Measurements from ENCODE around the gene WASF3.

Gene WASF3

DNA sequence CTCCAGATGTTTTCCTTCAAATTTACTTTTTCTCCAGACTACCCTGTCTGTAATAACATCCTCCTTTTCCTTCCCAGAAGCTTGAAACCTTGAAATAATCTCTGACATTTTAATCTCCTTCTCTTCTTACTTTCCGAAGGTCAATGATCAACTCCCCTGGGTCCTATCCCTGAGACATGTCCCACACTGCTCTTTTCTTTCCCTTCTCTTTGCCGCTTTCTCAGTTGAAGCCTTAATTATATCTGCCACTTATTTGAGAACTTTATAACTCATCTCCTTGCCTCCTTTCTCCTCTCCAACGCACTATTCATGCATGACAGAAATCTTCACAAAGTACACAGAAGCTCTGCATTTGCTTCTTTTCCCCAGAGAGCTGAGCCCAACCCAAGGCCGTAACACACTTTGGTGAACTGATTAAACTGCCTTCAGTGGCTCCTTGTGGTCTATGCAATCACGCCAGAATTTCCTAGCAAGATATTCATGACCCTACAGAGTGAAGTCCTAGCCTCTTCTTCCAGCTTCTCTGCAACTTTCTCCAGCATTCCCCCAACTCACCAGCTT lies 9.2 kb upstream of the WASF3 start:
- no peak for DNase-seq

DNA sequence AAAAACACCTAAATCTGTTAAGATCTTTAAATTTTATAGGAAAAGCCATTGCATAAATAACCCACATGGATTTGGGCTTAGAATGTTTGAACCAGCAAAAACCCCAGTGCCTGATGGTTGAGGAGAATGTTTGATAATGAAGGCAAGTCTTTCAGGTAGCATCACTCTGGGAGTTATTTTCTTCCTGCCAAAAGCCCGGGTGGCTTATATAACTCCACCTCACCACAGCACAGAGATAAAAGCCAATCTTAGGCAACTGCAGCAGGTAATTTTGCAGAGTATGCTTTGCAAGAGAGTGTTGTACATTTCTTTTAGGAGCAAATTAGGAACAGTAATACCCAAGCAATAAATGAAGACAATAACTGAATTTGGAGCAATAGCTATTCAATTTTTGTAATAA lies 7.8 kb upstream of the WASF3 start:
- no peak for DNase-seq

DNA sequence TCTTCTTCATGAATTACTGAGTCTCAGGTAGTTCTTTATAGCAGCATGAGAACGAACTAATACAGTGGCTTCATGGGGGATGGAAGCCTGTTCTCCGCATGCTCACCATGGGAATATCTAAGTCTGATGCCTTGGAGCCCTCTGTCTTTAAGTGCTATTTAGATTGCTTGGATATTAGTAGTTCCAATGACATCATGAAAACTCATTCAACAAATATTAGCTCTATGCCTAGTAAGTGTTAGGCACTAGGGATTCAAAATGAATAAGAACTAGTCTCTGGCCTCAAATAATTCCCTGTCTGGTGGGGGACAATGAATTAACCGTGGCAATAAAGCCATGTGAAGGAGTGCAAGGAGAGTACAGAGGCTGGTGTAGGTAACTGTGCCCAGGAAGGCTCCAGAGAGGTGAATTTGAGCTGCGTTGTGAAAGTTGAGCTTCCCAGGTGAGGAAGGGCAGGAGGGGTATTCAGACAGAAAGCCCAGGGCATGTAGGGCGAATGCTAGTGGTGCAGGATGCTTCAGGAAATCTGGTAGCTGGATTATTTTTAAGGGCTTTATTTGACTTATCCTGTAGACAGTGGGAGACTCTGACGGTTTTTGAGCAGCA lies 6.1 kb upstream of the WASF3 start:
- DNase-seq: no peak

DNA sequence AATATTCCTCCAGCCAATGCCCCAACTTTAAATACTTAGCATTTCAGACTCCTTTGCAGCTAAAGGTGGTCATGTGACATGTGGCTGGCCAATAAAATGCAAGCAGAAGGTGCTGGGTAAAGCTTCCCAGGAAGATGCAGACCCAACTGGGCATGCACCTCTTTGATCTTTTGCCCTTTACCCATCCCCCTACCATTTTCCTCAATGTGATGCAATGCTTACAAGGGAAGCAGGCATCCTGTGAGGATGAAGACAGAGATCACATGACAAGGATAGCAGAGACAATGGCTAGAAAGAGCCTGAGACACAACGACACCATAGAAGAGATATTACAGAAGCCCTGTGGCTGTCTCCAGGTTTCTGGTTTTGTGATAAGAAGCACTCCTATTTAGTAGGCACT lies 2.1 kb upstream of the WASF3 start:
- DNase-seq: no peak

DNA sequence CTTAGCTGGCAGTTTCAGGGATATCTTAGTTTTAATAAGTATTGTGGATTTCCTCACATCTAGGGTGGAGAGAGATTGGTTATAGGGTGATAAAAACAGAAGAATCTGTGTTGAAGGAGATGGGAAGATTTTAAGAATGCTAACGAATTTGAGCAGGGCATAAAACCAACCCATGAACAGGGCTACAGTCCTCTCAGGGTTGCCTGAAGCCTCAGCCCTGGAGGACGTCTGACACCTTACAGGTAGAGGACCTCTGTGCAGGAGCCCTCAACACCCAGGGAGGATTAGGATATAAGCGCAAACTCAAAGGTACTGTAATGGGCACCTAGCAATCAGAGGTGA lies 461 bp upstream of the WASF3 start:
- no peak for DNase-seq

DNA sequence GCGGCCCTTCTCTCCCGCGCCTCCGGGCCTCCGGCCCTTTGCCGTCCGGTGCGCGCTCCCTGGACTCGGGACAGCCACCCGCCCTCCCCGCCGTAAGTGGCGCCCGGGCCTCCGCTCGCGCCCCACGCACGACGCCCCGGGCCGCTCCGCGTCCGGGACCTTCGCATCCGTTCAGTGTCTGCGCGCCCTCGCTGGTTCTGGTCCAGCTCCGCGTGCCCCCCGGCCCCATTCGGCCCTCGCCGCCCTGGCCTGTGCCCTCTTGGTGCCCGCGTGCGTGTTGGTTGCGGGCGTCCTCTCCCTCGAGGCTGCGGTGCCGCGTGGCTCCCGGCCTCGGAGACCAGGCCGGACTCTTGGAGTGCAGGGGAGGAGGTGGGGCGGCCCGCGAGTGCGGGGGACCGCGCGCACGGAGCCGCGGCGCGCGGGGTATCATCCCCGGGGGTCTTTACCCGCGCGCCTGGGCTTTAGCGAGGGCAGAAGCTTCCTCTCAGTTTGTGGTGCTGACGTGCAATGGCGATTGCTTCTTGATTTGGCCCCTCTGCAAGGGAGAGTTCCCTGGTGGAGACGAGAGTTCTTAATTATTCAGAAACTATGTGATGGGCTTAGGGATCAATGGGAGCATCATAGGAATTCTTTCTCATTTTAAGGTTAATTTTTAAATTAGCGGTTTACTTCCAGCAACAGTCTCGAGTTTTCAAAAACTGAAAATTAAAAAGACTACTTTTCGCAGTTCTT lies 757 bp downstream of the WASF3 start:
- no peak for DNase-seq

DNA sequence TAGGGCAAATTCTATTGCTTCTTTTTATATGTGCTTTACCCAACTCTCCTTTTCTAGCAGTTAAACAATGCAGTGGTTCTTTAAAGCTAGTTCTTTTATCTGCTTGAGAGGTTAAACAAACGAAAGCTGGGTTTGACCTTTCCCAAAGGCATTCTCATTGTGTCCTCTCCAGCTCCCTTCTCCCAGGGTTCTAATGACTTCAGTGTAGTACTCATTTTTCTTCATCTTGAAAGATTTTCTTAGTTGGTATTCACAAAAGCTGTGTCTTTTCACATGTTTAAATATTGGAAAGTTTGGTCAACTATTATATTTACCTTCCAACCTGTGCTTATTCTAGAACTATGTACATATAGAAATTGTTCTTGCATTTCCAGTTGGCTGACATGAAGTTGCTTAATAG lies 1.5 kb downstream of the WASF3 start:
- no peak for DNase-seq

DNA sequence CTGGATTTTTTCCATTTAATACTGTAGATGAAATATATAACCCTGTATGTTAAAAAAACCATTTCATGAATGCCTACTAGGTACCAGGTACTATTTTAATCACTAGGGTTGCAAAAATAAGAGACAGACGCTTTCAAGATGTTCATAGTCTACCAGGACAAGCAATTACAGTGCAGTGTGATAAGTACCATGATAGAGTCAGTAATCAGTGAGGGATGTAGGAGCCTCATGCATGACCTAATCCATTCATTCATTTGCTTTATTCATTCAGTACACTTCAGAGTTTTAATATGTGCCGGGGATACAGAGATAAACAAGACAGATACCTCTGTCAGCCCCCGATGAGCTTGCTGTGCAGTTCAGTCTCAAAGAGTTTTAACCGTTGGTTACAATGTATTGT lies 3.0 kb downstream of the WASF3 start:
- no peak for DNase-seq

DNA sequence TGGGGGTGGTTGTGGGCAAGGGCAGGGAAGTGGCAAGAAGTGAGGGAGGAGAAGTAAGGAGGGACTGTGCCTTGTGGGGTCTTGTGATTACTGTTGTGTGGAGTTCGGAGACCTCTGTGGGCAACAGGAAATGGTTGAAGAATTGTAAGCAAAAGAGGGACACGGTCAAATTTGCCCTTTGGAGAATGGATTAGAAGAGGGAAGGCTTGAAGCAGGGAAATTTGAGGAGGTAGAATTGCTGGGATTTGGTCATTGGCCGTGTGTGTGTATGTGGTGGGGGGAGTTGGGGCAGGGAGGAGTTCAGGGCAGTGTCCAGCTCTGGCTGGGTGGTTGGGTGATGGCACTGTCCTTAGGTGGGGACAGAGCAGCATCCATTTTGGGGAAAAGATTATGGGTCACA lies 3.6 kb downstream of the WASF3 start:
- DNase-seq: no peak

DNA sequence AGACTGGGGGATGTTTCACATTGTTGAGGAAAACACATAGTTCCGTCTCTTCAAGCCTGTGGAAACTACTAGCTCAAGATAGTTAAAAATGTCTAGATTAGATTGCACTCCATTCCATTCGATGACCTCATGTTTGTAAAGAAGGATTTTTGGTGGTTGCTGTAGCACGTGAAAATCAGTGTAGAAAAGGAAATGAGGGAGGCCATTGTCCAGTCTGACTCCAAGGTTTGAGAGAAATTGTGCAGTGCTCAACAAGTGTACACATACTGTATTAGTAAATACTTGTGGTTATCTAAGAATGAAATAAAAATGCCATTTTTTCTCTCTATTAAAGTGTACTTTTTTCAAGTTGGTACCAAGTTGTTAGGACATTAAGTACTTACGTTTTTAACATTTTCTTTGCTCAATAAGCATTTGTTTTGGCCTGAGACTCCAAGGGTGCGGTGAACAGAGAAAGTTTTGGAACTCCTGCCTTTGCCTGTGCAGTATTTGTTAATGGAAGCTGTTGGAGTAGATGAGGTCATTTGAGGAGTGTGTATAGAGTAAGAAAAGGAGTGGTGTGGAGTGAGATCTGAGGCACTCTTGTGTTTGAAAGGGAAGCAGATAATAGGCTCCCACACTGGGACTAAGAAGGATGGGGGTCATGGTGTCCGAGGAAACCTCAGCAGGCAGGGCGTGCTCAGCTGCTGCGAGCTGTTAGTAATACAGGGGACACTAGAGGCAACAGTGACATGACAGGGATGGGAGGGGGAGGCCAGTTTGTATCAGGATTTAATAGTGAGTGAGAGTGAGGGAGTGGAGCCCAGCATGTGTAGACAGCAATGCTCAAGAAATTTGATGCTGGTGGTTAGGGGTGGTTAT lies 4.4 kb downstream of the WASF3 start:
- DNase-seq: no peak

DNA sequence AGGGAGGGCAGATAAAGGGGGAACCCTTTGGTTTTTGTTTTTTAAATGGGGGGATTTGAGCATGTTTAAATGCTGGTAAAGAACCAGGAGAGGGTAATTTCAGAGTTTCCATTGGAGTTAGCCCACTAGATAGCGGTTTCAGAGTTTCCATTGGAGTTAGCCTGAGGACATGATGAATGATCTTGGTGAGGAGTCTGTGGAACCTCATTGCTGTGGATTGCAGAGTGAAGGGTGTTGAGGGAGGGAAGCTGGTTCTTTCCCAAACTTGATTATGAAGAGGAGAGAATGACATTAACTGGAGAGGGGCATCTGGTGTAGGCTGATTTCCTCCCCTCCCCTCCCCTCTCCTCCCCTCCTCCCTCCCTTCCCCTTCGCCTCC lies 5.0 kb downstream of the WASF3 start:
- no peak for DNase-seq

DNA sequence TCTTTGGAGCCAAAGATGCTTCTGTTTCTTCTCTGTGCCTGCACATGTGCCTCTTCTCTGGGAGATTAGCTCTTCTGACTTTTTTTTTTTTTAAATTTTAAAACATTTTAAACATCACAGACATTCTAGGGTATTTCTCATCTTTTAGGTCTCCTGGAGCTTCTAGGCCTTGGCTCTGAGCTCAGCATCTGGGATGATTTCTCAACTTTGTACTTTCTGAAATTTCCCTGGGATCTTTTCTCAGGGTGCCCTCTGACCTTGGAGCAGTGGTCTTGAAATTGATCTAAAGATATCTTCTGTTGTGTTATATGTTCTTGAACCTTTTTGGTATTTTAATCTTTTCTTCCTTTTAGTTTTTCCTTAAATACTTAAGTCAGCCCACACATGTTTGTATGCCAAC lies 6.2 kb downstream of the WASF3 start:
- no peak for DNase-seq

DNA sequence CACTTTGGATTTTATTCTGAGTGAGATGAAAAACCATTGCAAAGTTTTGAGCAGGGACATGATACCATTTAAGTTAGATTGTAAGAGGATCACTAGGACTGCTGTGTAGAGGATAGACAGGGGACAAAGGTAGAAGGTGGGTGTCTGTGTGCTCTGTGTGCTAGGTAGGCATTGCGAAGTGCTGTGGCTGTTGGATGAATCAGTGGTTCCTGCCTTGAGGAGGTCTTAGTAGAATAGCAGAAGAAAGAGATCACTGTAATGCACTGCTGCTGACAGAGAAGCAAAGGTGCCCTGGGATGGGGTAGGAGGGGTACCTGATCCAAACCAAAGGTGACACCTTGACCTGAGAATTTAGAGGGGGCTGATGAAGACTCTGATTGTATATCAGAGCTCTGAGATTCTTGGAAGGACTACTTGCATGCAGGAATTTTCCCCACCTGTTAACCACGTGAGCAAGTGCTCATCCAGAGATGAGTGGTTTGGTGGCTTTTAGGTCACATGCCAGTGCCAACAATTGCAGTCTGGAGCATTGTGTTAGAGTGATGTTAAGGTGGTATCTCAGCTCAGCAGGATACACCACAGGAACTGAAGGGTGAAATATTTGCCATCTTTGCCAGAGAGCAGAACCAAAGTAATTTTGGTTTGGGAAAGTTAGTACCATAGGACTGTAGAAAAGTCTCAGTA lies 10.8 kb downstream of the WASF3 start:
- no peak for DNase-seq

DNA sequence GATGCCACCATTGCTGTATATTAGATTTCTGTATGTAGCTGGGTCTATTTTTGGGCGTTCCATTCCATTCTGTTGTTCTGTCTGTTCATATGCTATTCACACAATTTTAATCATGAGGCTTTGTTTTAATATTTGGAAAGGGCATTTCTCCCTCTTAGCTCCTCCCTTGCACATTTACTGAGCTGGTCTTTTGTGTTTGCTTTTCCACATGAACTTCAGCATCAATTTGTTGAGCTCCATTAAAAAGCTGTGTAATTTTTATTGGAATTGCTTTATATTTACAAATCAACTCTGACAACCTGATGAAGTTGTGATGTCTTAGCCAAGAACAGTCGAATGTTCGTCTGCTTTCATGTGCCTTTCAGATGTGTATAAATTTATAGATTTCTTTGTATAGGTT lies 14.0 kb downstream of the WASF3 start:
- no peak for DNase-seq

DNA sequence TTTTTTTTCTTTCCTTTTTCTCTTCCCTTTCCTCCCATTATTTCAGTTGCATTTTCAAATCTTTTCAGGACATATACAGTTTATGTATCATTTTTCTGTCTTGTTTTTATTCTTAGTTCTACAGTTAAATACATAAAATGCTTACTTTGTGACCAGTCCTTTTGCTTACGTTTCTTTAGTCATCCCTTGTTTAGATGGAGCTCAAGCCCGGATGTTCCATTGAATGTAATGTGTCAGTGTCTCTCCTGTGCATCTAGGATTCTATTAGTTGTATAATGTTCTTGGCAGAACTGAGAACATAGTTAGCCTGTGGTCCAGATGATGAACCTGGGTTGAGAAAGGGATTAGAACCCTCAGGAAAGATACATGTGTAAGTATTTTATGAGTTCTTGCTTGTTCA lies 17.8 kb downstream of the WASF3 start:
- DNase-seq: no peak

DNA sequence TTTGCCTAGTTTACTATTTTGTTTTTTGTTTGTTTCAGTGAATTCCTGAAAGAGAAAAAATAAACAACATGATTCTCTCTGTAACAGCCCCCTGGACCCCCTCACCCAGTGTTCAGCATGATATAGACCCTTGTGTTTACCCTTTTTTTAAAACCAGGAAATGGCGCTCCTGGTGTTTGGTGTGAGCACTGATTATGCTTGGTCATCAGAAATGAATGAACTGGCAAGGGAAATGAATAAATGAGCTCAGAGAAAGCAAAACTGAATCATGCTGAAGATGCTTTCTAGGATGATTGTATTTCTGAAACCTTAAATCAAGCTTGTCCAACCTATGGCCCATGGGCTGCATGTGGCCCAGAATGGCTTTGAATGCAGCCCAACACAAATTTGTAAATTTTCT lies 22.1 kb downstream of the WASF3 start:
- DNase-seq: no peak

DNA sequence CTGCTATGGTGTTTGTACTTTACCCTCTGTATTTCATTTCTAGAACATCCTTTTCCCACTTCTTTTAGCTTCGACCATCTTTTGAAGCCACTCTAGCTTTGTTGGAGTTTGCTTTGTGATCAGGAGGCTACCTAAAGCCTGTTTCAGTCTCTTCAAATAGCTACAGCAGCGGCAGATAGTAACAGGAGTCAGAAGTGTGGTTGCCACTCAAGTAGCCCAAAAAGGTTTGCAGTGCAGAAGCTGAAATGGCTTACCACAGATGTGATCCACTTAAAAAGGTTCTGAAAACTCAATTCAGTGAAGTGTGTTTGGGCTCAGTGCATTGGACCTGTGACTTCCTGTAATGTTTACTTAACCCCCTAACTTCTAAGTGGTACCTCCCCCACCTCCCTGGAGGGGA lies 26.2 kb downstream of the WASF3 start:
- no peak for DNase-seq

DNA sequence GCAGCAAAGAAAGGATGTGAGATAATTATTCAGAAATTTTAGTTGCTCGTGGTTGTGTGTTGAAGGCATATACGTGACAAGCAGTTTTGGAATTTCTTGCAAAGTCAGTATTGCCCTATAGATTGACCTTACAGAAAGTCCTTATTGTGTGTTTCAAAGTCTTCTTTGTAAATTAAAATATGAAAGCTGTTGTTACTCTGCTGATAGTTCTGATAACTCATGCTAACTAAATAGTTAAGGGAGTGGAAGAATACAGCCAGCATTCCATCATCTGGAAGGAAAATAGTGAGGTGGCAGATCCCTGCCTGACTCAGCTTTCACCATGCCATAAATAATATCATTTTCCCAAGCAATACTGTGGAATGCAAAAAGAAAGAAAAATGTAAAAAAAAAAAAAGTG lies 27.2 kb downstream of the WASF3 start:
- no peak for DNase-seq

DNA sequence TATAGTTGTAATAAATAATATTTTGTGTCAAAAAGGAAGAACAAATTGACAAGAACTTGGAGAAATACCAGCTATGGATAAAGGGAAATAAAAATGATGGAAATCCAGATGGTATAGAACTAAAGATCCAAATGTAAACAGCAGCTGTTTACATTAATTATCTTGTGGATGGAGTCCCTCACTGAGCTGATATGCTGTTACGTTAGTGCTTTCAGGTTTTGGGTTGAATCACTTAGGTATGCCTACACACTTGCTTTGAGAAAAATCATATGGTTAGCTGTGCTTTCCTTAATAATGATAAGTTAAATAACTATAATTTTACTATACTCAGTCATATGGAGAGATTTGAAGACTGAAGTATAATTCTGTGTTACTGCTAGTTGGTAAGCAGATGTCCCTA lies 27.7 kb downstream of the WASF3 start:
- no peak for DNase-seq

DNA sequence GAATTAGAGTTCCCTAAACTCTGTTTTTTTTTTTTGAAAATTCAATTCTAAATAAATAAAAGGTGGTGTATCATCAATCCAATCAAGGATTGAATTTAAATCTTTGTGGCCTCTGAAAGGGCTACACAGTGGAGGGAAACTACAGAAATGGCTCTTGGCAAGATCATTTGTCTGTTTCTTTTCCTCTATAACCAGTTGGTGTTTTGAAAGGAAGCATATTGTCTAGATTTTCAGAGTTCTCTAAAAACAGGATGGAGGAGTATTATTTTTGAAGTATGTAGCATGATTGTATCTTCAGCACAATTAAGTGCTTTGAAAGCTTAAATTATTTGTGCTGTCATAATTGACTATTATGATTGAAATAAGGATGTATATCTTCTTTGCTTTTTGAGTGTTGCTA lies 29.8 kb downstream of the WASF3 start:
- DNase-seq: no peak

DNA sequence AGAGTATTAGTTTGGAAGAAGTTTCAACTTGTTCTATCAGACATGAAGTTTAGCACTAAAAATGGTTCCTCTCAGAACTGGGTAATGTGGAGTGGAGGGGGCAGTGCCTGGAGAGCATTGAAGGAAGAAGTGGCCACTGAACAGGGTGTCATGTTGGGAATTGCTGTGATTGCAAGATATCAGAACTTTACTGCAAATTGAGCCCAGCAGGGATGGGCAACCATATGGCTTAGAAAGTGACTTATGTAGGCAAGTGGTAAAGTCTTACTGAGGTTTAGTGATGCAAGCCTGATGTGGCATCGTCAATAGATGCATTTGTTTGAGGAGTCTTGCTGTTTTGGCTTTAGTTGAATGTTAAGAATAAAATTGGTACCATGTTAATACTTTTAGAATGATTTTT lies 31.7 kb downstream of the WASF3 start:
- DNase-seq: no peak

DNA sequence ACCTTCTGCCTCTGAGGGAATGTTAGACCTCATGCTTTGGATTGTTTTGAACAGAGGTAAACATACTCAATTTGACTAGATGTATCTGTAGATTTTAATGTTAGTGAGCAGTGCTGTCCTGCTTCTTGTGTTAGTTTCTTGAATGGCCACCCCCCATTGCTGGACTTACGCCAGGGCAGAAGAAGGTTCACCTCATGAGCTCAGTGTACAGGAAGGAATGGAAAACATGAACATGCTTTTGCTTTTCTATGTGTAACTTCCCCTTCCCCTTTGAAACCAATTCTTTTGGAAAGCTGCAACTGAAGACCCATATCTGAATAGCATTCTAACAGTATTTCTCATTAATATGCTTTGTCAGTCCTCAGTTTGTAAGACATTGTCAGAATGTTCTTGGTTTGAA lies 32.3 kb downstream of the WASF3 start:
- DNase-seq: no peak

DNA sequence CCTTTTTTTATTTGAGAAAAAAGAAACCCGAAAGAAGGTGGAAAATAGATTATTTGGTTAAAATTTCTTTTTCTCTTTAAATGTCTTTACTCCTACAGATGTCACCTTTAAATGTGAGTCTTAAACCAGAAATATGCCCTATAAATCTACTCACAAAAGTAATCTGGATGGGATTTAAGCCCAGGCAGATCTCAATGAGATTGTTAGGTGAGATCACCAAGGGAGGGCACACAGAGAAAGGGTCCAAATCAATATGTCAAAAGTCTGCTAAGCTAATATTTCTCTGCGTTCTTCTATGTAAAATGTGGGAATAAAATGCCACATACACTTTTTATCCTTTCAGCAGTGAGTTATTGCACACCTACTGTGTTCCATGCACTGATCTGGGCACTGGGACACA lies 32.9 kb downstream of the WASF3 start:
- no peak for DNase-seq
